ENCODE data around the gene UIMC1.

UIMC1 gene

DNA sequence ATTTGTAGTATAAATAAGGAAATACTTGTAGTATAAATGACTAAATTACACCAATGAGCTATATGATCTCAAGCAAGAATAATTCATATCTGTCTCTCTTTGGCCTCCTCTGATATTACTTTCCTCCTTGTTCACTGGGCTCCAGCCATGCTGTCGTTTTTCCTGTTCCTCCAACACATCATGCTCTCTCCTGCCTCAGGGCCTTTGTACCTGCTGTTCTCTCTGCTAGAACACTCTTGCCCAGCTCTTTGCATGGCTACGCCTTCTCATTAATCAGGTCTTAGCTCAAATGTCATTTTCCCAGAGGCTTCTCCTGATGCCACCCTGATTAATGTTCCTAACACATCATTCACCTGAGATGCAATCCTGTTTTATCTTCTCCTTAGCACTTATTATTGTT, 13.5 kb upstream of the UIMC1 start:
- H3K79me2 ChIP-seq (ENCODE audit: insufficient read depth, low read length) = peaks cover 24% of the 10 kb centered on the region
- H3K36me3 ChIP-seq (ENCODE audit: insufficient read depth, low read length) = no peaks in the 10 kb centered on the region
- H3K9ac ChIP-seq (ENCODE audit: low read depth, low read length, poor library complexity, severe bottlenecking) = no peak overlapping the region
- H2AFZ ChIP-seq (ENCODE audit: low read length) = no peak overlapping the region
- H3K4me2 ChIP-seq (ENCODE audit: low read depth, low read length, poor library complexity, severe bottlenecking) = no peak overlapping the region
- no peak overlapping the region for H3K4me3 ChIP-seq (ENCODE audit: low read length, poor library complexity, severe bottlenecking)
- no peaks in the 10 kb centered on the region for H3F3A ChIP-seq (ENCODE audit: low read depth)
- TF ChIP-seq CTCF (conservative IDR thresholded peaks at IDR 0.05; ENCODE audit: low read length) (no peak), EZH2phosphoT487 (IDR thresholded peaks at IDR 0.05; ENCODE audit: borderline replicate concordance) (no peak)
- H4K20me1 ChIP-seq (ENCODE audit: insufficient read depth, low read length, poor library complexity, severe bottlenecking) = no peaks in the 10 kb centered on the region
- no peaks in the 10 kb centered on the region for H3K9me3 ChIP-seq (ENCODE audit: insufficient read depth, low read depth, low read length)
- peaks cover 11% of the 10 kb centered on the region for H3K4me1 ChIP-seq (ENCODE audit: insufficient read depth, low read length, poor library complexity, severe bottlenecking)
- H3K9me2 ChIP-seq (replicated peaks; ENCODE audit: low read depth, low read length) = no peaks in the 10 kb centered on the region
- H3K27me3 ChIP-seq (ENCODE audit: insufficient read depth, low read length, poor library complexity, severe bottlenecking) = no peaks in the 10 kb centered on the region

- Histone ChIP-seq H3K4me3 (ENCODE audit: low read length, poor library complexity, severe bottlenecking) (no peak overlapping the region), H3K27me3 (ENCODE audit: insufficient read depth, low read length, poor library complexity, severe bottlenecking) (no peaks in the 10 kb centered on the region), H3K9me3 (ENCODE audit: insufficient read depth, low read depth, low read length) (no peaks in the 10 kb centered on the region), H3K79me2 (ENCODE audit: insufficient read depth, low read length) (peaks cover 21% of the 10 kb centered on the region), H3K9ac (ENCODE audit: low read depth, low read length, poor library complexity, severe bottlenecking) (no peak overlapping the region), H3K9me2 (replicated peaks; ENCODE audit: low read depth, low read length) (no peaks in the 10 kb centered on the region), H3K4me2 (ENCODE audit: low read depth, low read length, poor library complexity, severe bottlenecking) (no peak overlapping the region), H4K20me1 (ENCODE audit: insufficient read depth, low read length, poor library complexity, severe bottlenecking) (no peaks in the 10 kb centered on the region), H3K36me3 (ENCODE audit: insufficient read depth, low read length) (no peaks in the 10 kb centered on the region), H3K4me1 (ENCODE audit: insufficient read depth, low read length, poor library complexity, severe bottlenecking) (peaks cover 6% of the 10 kb centered on the region), H2AFZ (ENCODE audit: low read length) (no peak overlapping the region), H3F3A (ENCODE audit: low read depth) (no peaks in the 10 kb centered on the region)
- TF ChIP-seq CTCF (conservative IDR thresholded peaks at IDR 0.05; ENCODE audit: low read length) = no peak
- no peak for TF ChIP-seq EZH2phosphoT487 (IDR thresholded peaks at IDR 0.05; ENCODE audit: borderline replicate concordance)
Observed at GRCh38 chr5:177018341-177018740, 11.8 kb upstream of the UIMC1 start.

DNA sequence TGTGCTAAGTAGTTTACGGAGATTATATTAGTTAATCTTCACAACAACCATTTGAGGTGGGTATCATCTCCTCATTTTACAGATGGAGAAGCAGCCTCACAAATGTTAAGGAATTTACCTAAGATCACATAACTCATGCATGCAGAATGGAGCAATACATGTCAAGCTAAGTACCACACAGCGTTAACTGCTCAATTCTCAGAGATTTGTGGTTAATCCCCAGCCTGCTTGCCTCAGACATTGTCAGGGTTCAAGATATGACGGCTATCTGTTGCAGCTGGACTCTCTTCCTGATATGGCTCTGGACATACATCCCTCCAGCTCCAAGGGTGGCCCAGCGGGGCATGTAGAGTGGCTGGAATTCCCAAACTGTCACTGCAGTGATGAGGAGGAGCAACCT, 8.6 kb upstream of the UIMC1 start:
- no peak overlapping the region for H2AFZ ChIP-seq (ENCODE audit: low read length)
- H3K9ac ChIP-seq (ENCODE audit: low read depth, low read length, poor library complexity, severe bottlenecking) = no peak overlapping the region
- H3K4me2 ChIP-seq (ENCODE audit: low read depth, low read length, poor library complexity, severe bottlenecking) = no peak overlapping the region
- TF ChIP-seq CTCF (conservative IDR thresholded peaks at IDR 0.05; ENCODE audit: low read length) (no peak), EZH2phosphoT487 (IDR thresholded peaks at IDR 0.05; ENCODE audit: borderline replicate concordance) (no peak)
- H3K9me3 ChIP-seq (ENCODE audit: insufficient read depth, low read depth, low read length) = no peaks in the 10 kb centered on the region
- H3F3A ChIP-seq (ENCODE audit: low read depth) = no peaks in the 10 kb centered on the region
- H3K36me3 ChIP-seq (ENCODE audit: insufficient read depth, low read length) = no peaks in the 10 kb centered on the region
- no peak overlapping the region for H3K4me3 ChIP-seq (ENCODE audit: low read length, poor library complexity, severe bottlenecking)
- no peaks in the 10 kb centered on the region for H3K9me2 ChIP-seq (replicated peaks; ENCODE audit: low read depth, low read length)
- no peaks in the 10 kb centered on the region for H3K27me3 ChIP-seq (ENCODE audit: insufficient read depth, low read length, poor library complexity, severe bottlenecking)
- H3K79me2 ChIP-seq (ENCODE audit: insufficient read depth, low read length) = no peaks in the 10 kb centered on the region
- H4K20me1 ChIP-seq (ENCODE audit: insufficient read depth, low read length, poor library complexity, severe bottlenecking) = no peaks in the 10 kb centered on the region
- H3K4me1 ChIP-seq (ENCODE audit: insufficient read depth, low read length, poor library complexity, severe bottlenecking) = no peaks in the 10 kb centered on the region
